H1 (cell line): ENCODE data around the gene CD81. TPM values are rescaled to one million over a fixed set of nuclear protein-coding genes. Genes with fewer than 3 reads are reported as not detected.

Experiments
- CTCF ChIA-PET: fragments of 300-600 bp; sonication (Branson Sonifier 250); formaldehyde crosslinking; loops from one replicate; lab custom pipeline; 2021; ENCODE audit not compliant: partially characterized antibody; lab: Charles Lee
- POLR2A ChIA-PET: fragments of 300-600 bp; sonication (Branson Sonifier 250); formaldehyde crosslinking; loops from one replicate; lab custom pipeline; 2021; ENCODE audit warnings: inconsistent platforms; ENCODE audit not compliant: partially characterized antibody; lab: Charles Lee
- DNase-seq, 2 experiments: peaks; one replicate each; pipeline versions ENCODE4 v3.0.0 to v3.0.0-alpha.2; 2010 to 2022; ENCODE audit warnings: low spot score in 2 of 2, low read depth in 1 of 2, mixed read lengths in 1 of 2
- FAIRE-seq: peaks from 2 replicates; lab custom pipeline; 2011; peaks lifted over from hg19 to GRCh38; lab: Jason Lieb, UNC
- H2AFZ ChIP-seq: 2 replicates; pipeline ENCODE4 v1.8.1; 2012; ENCODE audit warnings: low read length, inconsistent platforms
- H2AK5ac ChIP-seq: 2 replicates; pipeline ENCODE4 v1.6.1; 2013; ENCODE audit warnings: low read depth, low read length
- H2BK120ac ChIP-seq: replicated peaks from 2 replicates; pipeline ENCODE3; 2013; ENCODE audit warnings: low read depth, low read length, inconsistent platforms
- H2BK12ac ChIP-seq: 2 replicates; pipeline ENCODE4 v1.6.1; 2013; ENCODE audit warnings: low read depth, low read length
- H2BK15ac ChIP-seq: 2 replicates; pipeline ENCODE4 v1.6.1; 2013; ENCODE audit warnings: low read length
- H2BK20ac ChIP-seq: 2 replicates; pipeline ENCODE4 v1.6.1; 2013; ENCODE audit warnings: low read length
- H2BK5ac ChIP-seq: 2 replicates; pipeline ENCODE4 v1.6.1; 2013; ENCODE audit warnings: low read depth, low read length
- H3K14ac ChIP-seq: 2 replicates; pipeline ENCODE4 v1.6.1; 2013; ENCODE audit warnings: inconsistent platforms; ENCODE audit not compliant: insufficient read length
- H3K18ac ChIP-seq: 2 replicates; pipeline ENCODE4 v1.6.1; 2013; ENCODE audit warnings: low read length; ENCODE audit errors: extremely low read depth
- H3K23ac ChIP-seq: 2 replicates; pipeline ENCODE4 v1.6.1; 2013; ENCODE audit warnings: inconsistent platforms; ENCODE audit not compliant: insufficient read length
- H3K23me2 ChIP-seq: 2 replicates; pipeline ENCODE4 v1.6.1; 2013; ENCODE audit warnings: low read depth, low read length
- H3K27ac ChIP-seq: 2 replicates; pipeline ENCODE4 v1.6.1; 2011; ENCODE audit warnings: low read depth, low read length, inconsistent platforms
- H3K27me3 ChIP-seq, 4 experiments: replicated peaks in 1 of 4; 1 replicate in 1 of 4; 2 replicates in 3 of 4; pipeline versions ENCODE4 v1.6.1 to v1.8.1; 2011 to 2013; ENCODE audit warnings: low read length in 3 of 4, mild to moderate bottlenecking in 3 of 4, inconsistent platforms in 2 of 4, mixed read lengths in 2 of 4, moderate library complexity in 1 of 4; ENCODE audit not compliant: control insufficient read depth in 3 of 4, insufficient read depth in 3 of 4; ENCODE audit errors: extremely low read depth in 1 of 4
- H3K36me3 ChIP-seq, 4 experiments: 2 replicates each; pipeline versions ENCODE4 v1.6.1 to v1.8.1; 2011 to 2013; ENCODE audit warnings: mild to moderate bottlenecking in 4 of 4, low read length in 3 of 4, moderate library complexity in 2 of 4, control low read depth in 1 of 4, inconsistent platforms in 1 of 4; ENCODE audit not compliant: insufficient read depth in 4 of 4, control insufficient read depth in 2 of 4
- H3K4ac ChIP-seq: replicated peaks from 2 replicates; pipeline ENCODE3; 2013; ENCODE audit warnings: low read length, low read depth, mixed read lengths, inconsistent platforms; ENCODE audit not compliant: insufficient read length
- H3K4me1 ChIP-seq, 4 experiments: replicated peaks in 1 of 4; 1 replicate in 1 of 4; 2 replicates in 3 of 4; pipeline versions ENCODE4 v1.6.1 to v1.8.1; 2011 to 2013; ENCODE audit warnings: low read length in 3 of 4, inconsistent platforms in 2 of 4, mixed read lengths in 1 of 4; ENCODE audit not compliant: insufficient read depth in 4 of 4, control insufficient read depth in 3 of 4
- H3K4me2 ChIP-seq, 2 experiments: 2 replicates each; pipeline versions ENCODE4 v1.6.1 to v1.8.1; 2011 to 2013; ENCODE audit warnings: low read depth in 2 of 2, low read length in 2 of 2, control low read depth in 1 of 2, inconsistent platforms in 1 of 2, mild to moderate bottlenecking in 1 of 2; ENCODE audit not compliant: insufficient read depth in 1 of 2
- H3K4me3 ChIP-seq, 4 experiments: fragments of 200-600, 300-600 bp in 1 of 4; sonication (generic), shearing (Covaris generic), sonication (Bioruptor Twin) in 1 of 4; 2 replicates each; pipeline versions ENCODE4 v1.5.1 to v1.8.1; 2011 to 2016; ENCODE audit warnings: low read length in 4 of 4, low read depth in 3 of 4, control low read depth in 2 of 4, inconsistent platforms in 2 of 4, mild to moderate bottlenecking in 2 of 4, mixed read lengths in 1 of 4, moderate library complexity in 1 of 4; ENCODE audit not compliant: insufficient read depth in 2 of 4; ENCODE audit errors: extremely low read depth in 1 of 4
- H3K56ac ChIP-seq: replicated peaks from 2 replicates; pipeline ENCODE3; 2013; ENCODE audit warnings: low read depth, mild to moderate bottlenecking, mixed read lengths, low read length, inconsistent platforms; ENCODE audit not compliant: insufficient read length
- H3K79me1 ChIP-seq: 2 replicates; pipeline ENCODE4 v1.6.1; 2013; ENCODE audit warnings: low read depth, low read length, control low read depth
- H3K79me2 ChIP-seq, 2 experiments: 2 replicates each; pipeline versions ENCODE4 v1.6.1 to v1.8.1; 2012 to 2013; ENCODE audit warnings: low read length in 2 of 2, mild to moderate bottlenecking in 2 of 2, inconsistent platforms in 1 of 2; ENCODE audit not compliant: insufficient read depth in 2 of 2, control insufficient read depth in 1 of 2
- H3K9ac ChIP-seq, 4 experiments: replicated peaks in 1 of 4; 1 replicate in 1 of 4; 2 replicates in 3 of 4; pipeline versions ENCODE4 v1.6.1 to v1.8.1; 2011 to 2013; ENCODE audit warnings: low read depth in 3 of 4, low read length in 3 of 4, control low read depth in 2 of 4, mild to moderate bottlenecking in 2 of 4, moderate library complexity in 2 of 4, inconsistent platforms in 1 of 4; ENCODE audit errors: extremely low read depth in 1 of 4
- H3K9me3 ChIP-seq, 2 experiments: 2 replicates each; pipeline versions ENCODE4 v1.6.1 to v1.8.1; 2012 to 2013; ENCODE audit warnings: mild to moderate bottlenecking in 2 of 2, moderate library complexity in 2 of 2, control low read depth in 1 of 2, inconsistent platforms in 1 of 2, low read depth in 1 of 2, low read length in 1 of 2, mixed read lengths in 1 of 2; ENCODE audit not compliant: insufficient read depth in 2 of 2
- H4K20me1 ChIP-seq, 2 experiments: replicated peaks in 1 of 2; 2 replicates each; pipeline versions ENCODE3 to v1.8.1; 2011 to 2013; ENCODE audit warnings: inconsistent platforms in 2 of 2, low read length in 2 of 2, mild to moderate bottlenecking in 1 of 2; ENCODE audit not compliant: insufficient read depth in 2 of 2, control insufficient read depth in 1 of 2
- H4K5ac ChIP-seq: 2 replicates; pipeline ENCODE4 v1.6.1; 2013; ENCODE audit warnings: low read length, low read depth, mixed read lengths, inconsistent platforms; ENCODE audit not compliant: insufficient read length
- H4K8ac ChIP-seq: 2 replicates; pipeline ENCODE4 v1.8.0; 2013; ENCODE audit warnings: mild to moderate bottlenecking, moderate library complexity, low read length, inconsistent platforms; ENCODE audit not compliant: insufficient read depth; ENCODE audit errors: extremely low read depth
- H4K91ac ChIP-seq: replicated peaks from 2 replicates; pipeline ENCODE3; 2013; ENCODE audit warnings: low read length, mixed read lengths, inconsistent platforms; ENCODE audit not compliant: insufficient read length
- ASH2L ChIP-seq: fragments of 200-600, 300-600 bp; sonication (generic); IDR thresholded peaks from one replicate; pipeline ENCODE4 v1.7.1; 2017; ENCODE audit warnings: low read length
- GABPA ChIP-seq: IDR thresholded peaks from 2 replicates; pipeline ENCODE4 v1.6.1; 2011; ENCODE audit warnings: mild to moderate bottlenecking, low read length, moderate library complexity, borderline replicate concordance; ENCODE audit not compliant: insufficient read depth
- GTF2F1 ChIP-seq: IDR thresholded peaks from 2 replicates; pipeline ENCODE4 v1.6.1; 2012; ENCODE audit warnings: low read depth, low read length, improper control_type of control experiment, borderline replicate concordance
- HDAC6 ChIP-seq: IDR thresholded peaks from one replicate; pipeline ENCODE4 v1.7.1; 2012; ENCODE audit warnings: low read depth, mild to moderate bottlenecking, inconsistent platforms, low read length, moderate library complexity
- PHF8 ChIP-seq: fragments of 200-600 bp; sonication (generic); conservative IDR thresholded peaks from 2 replicates; pipeline ENCODE4 v1.7.1; 2012; ENCODE audit warnings: low read depth, mild to moderate bottlenecking, inconsistent platforms, low read length, moderate library complexity
- RAD21 ChIP-seq, 2 experiments: IDR thresholded peaks in 1 of 2; conservative IDR thresholded peaks in 1 of 2; 2 replicates each; pipeline ENCODE4 v1.6.1; 2011; ENCODE audit warnings: low read depth in 2 of 2, low read length in 2 of 2, improper control_type of control experiment in 1 of 2, inconsistent platforms in 1 of 2, mild to moderate bottlenecking in 1 of 2, moderate library complexity in 1 of 2
- SP2 ChIP-seq: IDR thresholded peaks from 2 replicates; pipeline ENCODE4 v1.6.1; 2012; ENCODE audit warnings: mild to moderate bottlenecking, low read length, inconsistent platforms
- SRF ChIP-seq: IDR thresholded peaks from 2 replicates; pipeline ENCODE4 v1.6.1; 2011; ENCODE audit warnings: mild to moderate bottlenecking, low read depth, low read length, moderate library complexity
- TAF1 ChIP-seq: IDR thresholded peaks from 2 replicates; pipeline ENCODE4 v1.6.1; 2011; ENCODE audit warnings: mild to moderate bottlenecking, low read depth, low read length
- YY1 ChIP-seq: IDR thresholded peaks from 2 replicates; pipeline ENCODE4 v1.6.1; 2011; ENCODE audit warnings: low read depth, mild to moderate bottlenecking, low read length
- WGBS, 2 experiments: shearing (Covaris generic) in 1 of 2; methylation state at CpG; one replicate each; pipeline versions ENCODE4 v1.1.6 to v1.1.7; 2013 to 2015; ENCODE audit warnings: low lambda C conversion rate in 2 of 2, mixed read lengths in 2 of 2, inconsistent platforms in 1 of 2, low coverage in 1 of 2, missing lambda C conversion rate in 1 of 2; ENCODE audit not compliant: insufficient replicate concordance in 2 of 2, insufficient coverage in 1 of 2, insufficient read length in 1 of 2; ENCODE audit errors: extremely low coverage in 1 of 2, missing lambda C conversion rate in 1 of 2; 5-methylcytosine and 5-hydroxymethylcytosine counted together
- polyA plus RNA-seq, 7 experiments: library from polyadenylated mRNA; depleted of rRNA in 3 of 7; stranded (reverse) in 5 of 7; unstranded in 2 of 7; fragments of >200 nt in 5 of 7; fragments of 200-250 nt in 2 of 7; gene quantifications; 1 replicate in 5 of 7; 2 replicates in 1 of 7; 4 replicates in 1 of 7; pipeline versions ENCODE4 v1.2.1 to v1.2.3, GENCODE V29; 2011 to 2013; ENCODE audit warnings: missing spikeins in 2 of 7, mixed read lengths in 2 of 7
- total RNA-seq: library from RNA; stranded (reverse); fragmentation: NEBNext Ultra II Directional; extraction: Animal tissue kit (Norgen Biotek cat#: 25700); gene quantifications from 2 replicates; pipeline ENCODE4 v1.2.1, GENCODE V29; 2021
- TF ChIP-seq, protein P1 (sequence below): IDR thresholded peaks from 2 replicates; pipeline ENCODE4 v1.6.1; 2011; ENCODE audit warnings: low read length, improper control_type of control experiment
- TF ChIP-seq, protein P2 (sequence below): IDR thresholded peaks from 2 replicates; pipeline ENCODE4 v1.6.1; 2012; ENCODE audit warnings: inconsistent platforms

Gene CD81
- total and polyA plus RNA-seq, 2 of the 8 experiments (the other 6 are each of a cell fraction or from before 2014, with no cell fraction given): 238 to 309 TPM

GRCh38 chr11:2395856-2396255 is 18.7 kb downstream of the CD81 start:
- peaks cover 5% of the 10 kb centered on the region; the same call in 1 of the 2 replicates for H3K79me1 ChIP-seq
- no peak overlapping the region for H4K5ac ChIP-seq
- POLR2A ChIA-PET: interaction anchor here (1.7 kb wide), 1 partner anchor 18 kb away, joined by 7 read pairs; no protein-coding TSS in a partner anchor
- H2BK5ac ChIP-seq: no peak overlapping the region
- peaks cover 0 to 11% (median 2%) of the 10 kb centered on the region in 4 experiments; a peak in 3 of 7 replicates for H3K4me1 ChIP-seq
- H3K56ac ChIP-seq: no peak overlapping the region
- H3K23ac ChIP-seq: no peak overlapping the region
- no peak for DNase-seq
- FAIRE-seq: no peak
- no peak overlapping the region for H2BK12ac ChIP-seq
- H3K36me3 ChIP-seq: peaks cover 0 to 21% (median under 1%) of the 10 kb centered on the region in 4 experiments; a peak in 4 of 8 replicates
- no peak overlapping the region for H3K4me2 ChIP-seq
- no peak overlapping the region for H3K9ac ChIP-seq
- no peak overlapping the region for H2AK5ac ChIP-seq
- H4K91ac ChIP-seq: no peak overlapping the region
- no peak overlapping the region for H2AFZ ChIP-seq
- H3K18ac ChIP-seq: no peak overlapping the region
- H3K79me2 ChIP-seq: peaks cover 0 to under 1% of the 10 kb centered on the region in 2 experiments; a peak in 2 of 4 replicates
- WGBS, 2 experiments: 95% methylated on average over 9 of the region's 17 CpGs; no CpG with 5 or more reads in 1 of the 2 experiments
- peaks cover 5% of the 10 kb centered on the region for H3K23me2 ChIP-seq
- H3K27ac ChIP-seq: no peak overlapping the region
- H3K4me3 ChIP-seq: no peak overlapping the region
- H3K14ac ChIP-seq: no peak overlapping the region
- H3K4ac ChIP-seq: no peak overlapping the region
- no peak overlapping the region for H4K8ac ChIP-seq
- H4K20me1 ChIP-seq: peaks cover 12 to 21% of the 10 kb centered on the region in 2 experiments
- no peaks in the 10 kb centered on the region for H3K9me3 ChIP-seq
- no peak overlapping the region for H2BK15ac ChIP-seq
- H3K27me3 ChIP-seq: no peaks in the 10 kb centered on the region
- CTCF ChIA-PET: interaction anchor here (1.5 kb wide), 1 partner anchor 91 kb away, joined by 5 read pairs; no protein-coding TSS in a partner anchor
- H2BK120ac ChIP-seq: no peak overlapping the region
- no peak overlapping the region for H2BK20ac ChIP-seq
- TF ChIP-seq ASH2L: no peak
- TF ChIP-seq GTF2F1: no peak
- TF ChIP-seq SP2: no peak
- no peak for TF ChIP-seq TAF1
- no peak for TF ChIP-seq RAD21 (IDR thresholded peaks at IDR 0.05 in 1 of 2, conservative IDR thresholded peaks at IDR 0.05 in 1 of 2; ENCODE audit: low read depth in 2 of 2, low read length in 2 of 2)
- TF ChIP-seq, protein P1, sequence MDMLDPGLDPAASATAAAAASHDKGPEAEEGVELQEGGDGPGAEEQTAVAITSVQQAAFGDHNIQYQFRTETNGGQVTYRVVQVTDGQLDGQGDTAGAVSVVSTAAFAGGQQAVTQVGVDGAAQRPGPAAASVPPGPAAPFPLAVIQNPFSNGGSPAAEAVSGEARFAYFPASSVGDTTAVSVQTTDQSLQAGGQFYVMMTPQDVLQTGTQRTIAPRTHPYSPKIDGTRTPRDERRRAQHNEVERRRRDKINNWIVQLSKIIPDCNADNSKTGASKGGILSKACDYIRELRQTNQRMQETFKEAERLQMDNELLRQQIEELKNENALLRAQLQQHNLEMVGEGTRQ: no peak
- no peak for TF ChIP-seq HDAC6
- TF ChIP-seq, protein P2, sequence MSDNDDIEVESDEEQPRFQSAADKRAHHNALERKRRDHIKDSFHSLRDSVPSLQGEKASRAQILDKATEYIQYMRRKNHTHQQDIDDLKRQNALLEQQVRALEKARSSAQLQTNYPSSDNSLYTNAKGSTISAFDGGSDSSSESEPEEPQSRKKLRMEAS: no peak
- TF ChIP-seq YY1: no peak
- TF ChIP-seq SRF: no peak
- TF ChIP-seq PHF8: no peak
- no peak for TF ChIP-seq GABPA
